ENCODE results near the gene ACBD4.

ACBD4 gene

GRCh38 chr17:45177563-45177962, 42.1 kb downstream of the ACBD4 start:
- H3K4me3 Mint-ChIP-seq = no peak overlapping the region
- no peaks in the 10 kb centered on the region for H3K27me3 Mint-ChIP-seq (ENCODE audit: low read depth)
- peaks cover 10% of the 10 kb centered on the region for H3K4me1 Mint-ChIP-seq (ENCODE audit: low read depth)
- no peaks in the 10 kb centered on the region for H3K9me3 Mint-ChIP-seq
- no peak overlapping the region for H3K27ac Mint-ChIP-seq
- H3K36me3 Mint-ChIP-seq (ENCODE audit: low read depth) = no peaks in the 10 kb centered on the region
- no peak for DNase-seq (ENCODE audit: low spot score)

- no peaks in the 10 kb centered on the region for H3K4me1 Mint-ChIP-seq (ENCODE audit: low read depth)
- no peaks in the 10 kb centered on the region for H3K36me3 Mint-ChIP-seq (ENCODE audit: low read depth)
- no peak overlapping the region for H3K4me3 Mint-ChIP-seq
- H3K9me3 Mint-ChIP-seq = no peaks in the 10 kb centered on the region
- H3K27me3 Mint-ChIP-seq (ENCODE audit: low read depth) = no peaks in the 10 kb centered on the region
- no peak for DNase-seq (ENCODE audit: low spot score)
- no peak overlapping the region for H3K27ac Mint-ChIP-seq
Measured at GRCh38 chr17:45184144-45184543, 48.7 kb downstream of the ACBD4 start.

GRCh38 chr17:45186801-45187354, 51.4 kb downstream of the ACBD4 start:
- Mint-ChIP-seq H3K27me3 (ENCODE audit: low read depth) (no peaks in the 10 kb centered on the region), H3K4me3 (no peak overlapping the region), H3K36me3 (ENCODE audit: low read depth) (no peaks in the 10 kb centered on the region), H3K9me3 (no peaks in the 10 kb centered on the region), H3K4me1 (ENCODE audit: low read depth) (no peaks in the 10 kb centered on the region), H3K27ac (no peak overlapping the region)
- no peak for DNase-seq (ENCODE audit: low spot score)

DNA sequence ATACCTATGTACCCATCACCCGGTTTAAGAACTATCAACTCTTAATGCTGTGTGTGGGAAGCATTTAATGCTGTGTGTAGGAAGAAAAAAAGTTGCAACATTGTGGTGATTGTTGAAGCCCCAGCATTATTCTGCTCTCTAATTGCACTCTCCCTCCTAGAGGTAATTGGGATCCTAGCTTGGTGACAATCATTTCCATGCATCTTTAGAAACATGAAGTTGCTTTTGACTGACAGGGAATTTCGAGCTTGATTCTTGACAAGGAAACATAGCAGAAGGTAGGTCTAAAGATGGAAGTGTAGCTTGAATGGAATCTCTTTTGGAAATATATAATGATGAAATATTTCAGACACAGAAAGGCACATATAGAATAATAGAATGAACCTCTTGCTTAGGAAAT, 53.5 kb downstream of the ACBD4 start:
- no peaks in the 10 kb centered on the region for H3K4me1 Mint-ChIP-seq (ENCODE audit: low read depth)
- H3K27ac Mint-ChIP-seq = no peak overlapping the region
- no peaks in the 10 kb centered on the region for H3K9me3 Mint-ChIP-seq
- no peak overlapping the region for H3K4me3 Mint-ChIP-seq
- H3K36me3 Mint-ChIP-seq (ENCODE audit: low read depth) = no peaks in the 10 kb centered on the region
- DNase-seq (ENCODE audit: low spot score) = no peak
- H3K27me3 Mint-ChIP-seq (ENCODE audit: low read depth) = no peaks in the 10 kb centered on the region

GRCh38 chr17:45190503-45191255, 55.2 kb downstream of the ACBD4 start:
- no peaks in the 10 kb centered on the region for H3K36me3 Mint-ChIP-seq (ENCODE audit: low read depth)

More at GRCh38 chr17:45190503-45191255, 55.2 kb downstream of the ACBD4 start:
- no peak overlapping the region for H3K4me3 Mint-ChIP-seq
- no peaks in the 10 kb centered on the region for H3K4me1 Mint-ChIP-seq (ENCODE audit: low read depth)
- no peaks in the 10 kb centered on the region for H3K27me3 Mint-ChIP-seq (ENCODE audit: low read depth)
- no peaks in the 10 kb centered on the region for H3K9me3 Mint-ChIP-seq
- H3K27ac Mint-ChIP-seq = no peak overlapping the region
- DNase-seq (ENCODE audit: low spot score) = no peak
